HepG2 (cell line): ENCODE measurements around the gene CCDC88B. TPM values are rescaled to one million over a fixed set of nuclear protein-coding genes. Genes with fewer than 3 reads are reported as not detected.

ENCODE experiments used
- IKZF1 ChIP-seq: fragments of 450-650 bp; IDR thresholded peaks from 2 replicates; pipeline ENCODE4 v1.7.1; 2016
- RXRB ChIP-seq: IDR thresholded peaks from 2 replicates; pipeline ENCODE4 v1.6.1; 2016; ENCODE audit warnings: borderline replicate concordance, missing genetic modification reagents, missing compliant biosample characterization
- ZKSCAN8 ChIP-seq: IDR thresholded peaks from 2 replicates; pipeline ENCODE4 v1.6.1; 2016; ENCODE audit warnings: borderline replicate concordance, missing genetic modification reagents, missing compliant biosample characterization
- ZSCAN21 ChIP-seq: sonication (generic); formaldehyde crosslinking; IDR thresholded peaks from 2 replicates; pipeline ENCODE4 v1.8.0; 2022; ENCODE audit warnings: mild to moderate bottlenecking, missing genetic modification reagents, moderate library complexity, borderline replicate concordance
- polyA plus RNA-seq, 8 experiments: library from polyadenylated mRNA; depleted of rRNA in 3 of 8; stranded (reverse) in 7 of 8; unstranded in 1 of 8; fragments of >200 nt; fragmentation: Illumina TruSeq in 4 of 8; extraction: Trizol in 4 of 8; gene quantifications; 2 replicates each; pipeline versions ENCODE4 v1.2.1 to v1.2.3, GENCODE V29; 2011 to 2016; ENCODE audit warnings: low read depth in 4 of 8, missing spikeins in 1 of 8, mixed read lengths in 1 of 8; ENCODE audit not compliant: insufficient read depth in 1 of 8
- total RNA-seq, 5 experiments: library from RNA; depleted of rRNA; stranded (reverse); fragments of >200 nt; fragmentation: Illumina TruSeq; extraction: Trizol; gene quantifications; 2 replicates each; pipeline ENCODE4 v1.2.3, GENCODE V29; 2016; ENCODE audit warnings: low read depth in 1 of 5
- TF ChIP-seq, protein P1 (sequence below): sonication (generic); formaldehyde crosslinking; IDR thresholded peaks from 2 replicates; pipeline ENCODE4 v1.5.0; 2020; ENCODE audit warnings: missing genetic modification reagents
- TF ChIP-seq, protein P2 (sequence below): sonication (generic); formaldehyde crosslinking; IDR thresholded peaks from 2 replicates; pipeline ENCODE4 v1.4.0; 2020; ENCODE audit warnings: missing genetic modification reagents
- TF ChIP-seq, protein P3 (sequence below): sonication (generic); formaldehyde crosslinking; IDR thresholded peaks from 2 replicates; pipeline ENCODE4 v1.4.0; 2020; ENCODE audit warnings: mild to moderate bottlenecking, missing genetic modification reagents
- TF ChIP-seq, protein P4 (sequence below): sonication (generic); formaldehyde crosslinking; IDR thresholded peaks from 2 replicates; pipeline ENCODE4 v1.4.0; 2020; ENCODE audit warnings: missing genetic modification reagents
- TF ChIP-seq, protein P5 (sequence below): sonication (generic); formaldehyde crosslinking; IDR thresholded peaks from 2 replicates; pipeline ENCODE4 v1.9.0; 2022; ENCODE audit warnings: low read depth, missing genetic modification reagents

The CCDC88B gene
- total and polyA plus RNA-seq, 2 of the 13 experiments (the other 11 are each of a cell fraction or from before 2014, with no cell fraction given), result 3.6 to 4.8 TPM

DNA sequence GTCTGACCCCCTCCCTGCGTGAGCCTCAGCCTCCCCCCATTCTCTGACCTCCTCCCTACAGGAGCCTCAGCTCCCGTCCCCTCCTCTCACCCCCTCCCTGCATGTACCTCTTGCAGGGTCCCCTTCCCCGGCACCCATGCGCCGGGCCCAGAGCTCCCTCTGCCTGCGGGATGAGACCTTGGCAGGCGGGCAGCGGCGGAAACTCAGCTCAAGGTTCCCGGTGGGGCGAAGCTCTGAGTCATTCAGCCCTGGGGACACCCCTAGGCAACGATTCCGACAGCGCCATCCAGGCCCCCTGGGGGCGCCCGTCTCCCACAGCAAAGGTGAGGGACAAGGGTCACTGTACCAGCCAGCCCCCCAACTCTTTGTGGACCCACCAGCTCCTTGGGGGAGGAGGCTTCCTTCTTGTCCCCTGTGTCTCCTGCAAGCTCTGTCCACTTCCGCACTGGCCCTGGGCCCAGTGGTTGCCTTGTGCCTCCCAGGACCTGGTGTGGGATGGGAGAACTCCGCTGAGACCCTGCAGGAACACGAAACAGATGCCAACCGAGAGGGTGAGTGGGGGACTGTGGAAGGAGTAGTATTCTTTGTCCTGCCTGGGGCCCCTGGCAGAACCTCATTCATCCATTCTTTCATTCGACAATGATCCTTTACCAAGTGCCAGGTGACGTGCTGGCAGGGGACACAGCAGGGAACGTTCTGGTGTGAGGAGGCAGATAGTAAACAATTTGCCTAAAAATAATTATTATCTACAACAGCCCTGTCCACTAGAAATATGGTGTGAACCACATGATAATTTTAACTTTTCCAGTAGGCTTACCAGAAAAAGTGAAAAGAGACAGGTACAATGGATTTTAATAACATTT lies 15.3 kb downstream of the CCDC88B start (continued):
- TF ChIP-seq IKZF1 (no peak), ZSCAN21 (CRISPR knock-in tag) (no peak; the same call in 1 of the 2 replicates), ZKSCAN8 (CRISPR knock-in tag) (no peak; the same call in 1 of the 2 replicates), RXRB (CRISPR knock-in tag) (peak; percentile 85)
- TF ChIP-seq, protein P1, sequence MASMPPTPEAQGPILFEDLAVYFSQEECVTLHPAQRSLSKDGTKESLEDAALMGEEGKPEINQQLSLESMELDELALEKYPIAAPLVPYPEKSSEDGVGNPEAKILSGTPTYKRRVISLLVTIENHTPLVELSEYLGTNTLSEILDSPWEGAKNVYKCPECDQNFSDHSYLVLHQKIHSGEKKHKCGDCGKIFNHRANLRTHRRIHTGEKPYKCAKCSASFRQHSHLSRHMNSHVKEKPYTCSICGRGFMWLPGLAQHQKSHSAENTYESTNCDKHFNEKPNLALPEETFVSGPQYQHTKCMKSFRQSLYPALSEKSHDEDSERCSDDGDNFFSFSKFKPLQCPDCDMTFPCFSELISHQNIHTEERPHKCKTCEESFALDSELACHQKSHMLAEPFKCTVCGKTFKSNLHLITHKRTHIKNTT (CRISPR knock-in tag), result no peak
- TF ChIP-seq, protein P2, sequence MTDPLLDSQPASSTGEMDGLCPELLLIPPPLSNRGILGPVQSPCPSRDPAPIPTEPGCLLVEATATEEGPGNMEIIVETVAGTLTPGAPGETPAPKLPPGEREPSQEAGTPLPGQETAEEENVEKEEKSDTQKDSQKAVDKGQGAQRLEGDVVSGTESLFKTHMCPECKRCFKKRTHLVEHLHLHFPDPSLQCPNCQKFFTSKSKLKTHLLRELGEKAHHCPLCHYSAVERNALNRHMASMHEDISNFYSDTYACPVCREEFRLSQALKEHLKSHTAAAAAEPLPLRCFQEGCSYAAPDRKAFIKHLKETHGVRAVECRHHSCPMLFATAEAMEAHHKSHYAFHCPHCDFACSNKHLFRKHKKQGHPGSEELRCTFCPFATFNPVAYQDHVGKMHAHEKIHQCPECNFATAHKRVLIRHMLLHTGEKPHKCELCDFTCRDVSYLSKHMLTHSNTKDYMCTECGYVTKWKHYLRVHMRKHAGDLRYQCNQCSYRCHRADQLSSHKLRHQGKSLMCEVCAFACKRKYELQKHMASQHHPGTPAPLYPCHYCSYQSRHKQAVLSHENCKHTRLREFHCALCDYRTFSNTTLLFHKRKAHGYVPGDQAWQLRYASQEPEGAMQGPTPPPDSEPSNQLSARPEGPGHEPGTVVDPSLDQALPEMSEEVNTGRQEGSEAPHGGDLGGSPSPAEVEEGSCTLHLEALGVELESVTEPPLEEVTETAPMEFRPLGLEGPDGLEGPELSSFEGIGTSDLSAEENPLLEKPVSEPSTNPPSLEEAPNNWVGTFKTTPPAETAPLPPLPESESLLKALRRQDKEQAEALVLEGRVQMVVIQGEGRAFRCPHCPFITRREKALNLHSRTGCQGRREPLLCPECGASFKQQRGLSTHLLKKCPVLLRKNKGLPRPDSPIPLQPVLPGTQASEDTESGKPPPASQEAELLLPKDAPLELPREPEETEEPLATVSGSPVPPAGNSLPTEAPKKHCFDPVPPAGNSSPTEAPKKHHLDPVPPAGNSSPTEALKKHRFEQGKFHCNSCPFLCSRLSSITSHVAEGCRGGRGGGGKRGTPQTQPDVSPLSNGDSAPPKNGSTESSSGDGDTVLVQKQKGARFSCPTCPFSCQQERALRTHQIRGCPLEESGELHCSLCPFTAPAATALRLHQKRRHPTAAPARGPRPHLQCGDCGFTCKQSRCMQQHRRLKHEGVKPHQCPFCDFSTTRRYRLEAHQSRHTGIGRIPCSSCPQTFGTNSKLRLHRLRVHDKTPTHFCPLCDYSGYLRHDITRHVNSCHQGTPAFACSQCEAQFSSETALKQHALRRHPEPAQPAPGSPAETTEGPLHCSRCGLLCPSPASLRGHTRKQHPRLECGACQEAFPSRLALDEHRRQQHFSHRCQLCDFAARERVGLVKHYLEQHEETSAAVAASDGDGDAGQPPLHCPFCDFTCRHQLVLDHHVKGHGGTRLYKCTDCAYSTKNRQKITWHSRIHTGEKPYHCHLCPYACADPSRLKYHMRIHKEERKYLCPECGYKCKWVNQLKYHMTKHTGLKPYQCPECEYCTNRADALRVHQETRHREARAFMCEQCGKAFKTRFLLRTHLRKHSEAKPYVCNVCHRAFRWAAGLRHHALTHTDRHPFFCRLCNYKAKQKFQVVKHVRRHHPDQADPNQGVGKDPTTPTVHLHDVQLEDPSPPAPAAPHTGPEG (CRISPR knock-in tag), result no peak
- TF ChIP-seq, protein P3, sequence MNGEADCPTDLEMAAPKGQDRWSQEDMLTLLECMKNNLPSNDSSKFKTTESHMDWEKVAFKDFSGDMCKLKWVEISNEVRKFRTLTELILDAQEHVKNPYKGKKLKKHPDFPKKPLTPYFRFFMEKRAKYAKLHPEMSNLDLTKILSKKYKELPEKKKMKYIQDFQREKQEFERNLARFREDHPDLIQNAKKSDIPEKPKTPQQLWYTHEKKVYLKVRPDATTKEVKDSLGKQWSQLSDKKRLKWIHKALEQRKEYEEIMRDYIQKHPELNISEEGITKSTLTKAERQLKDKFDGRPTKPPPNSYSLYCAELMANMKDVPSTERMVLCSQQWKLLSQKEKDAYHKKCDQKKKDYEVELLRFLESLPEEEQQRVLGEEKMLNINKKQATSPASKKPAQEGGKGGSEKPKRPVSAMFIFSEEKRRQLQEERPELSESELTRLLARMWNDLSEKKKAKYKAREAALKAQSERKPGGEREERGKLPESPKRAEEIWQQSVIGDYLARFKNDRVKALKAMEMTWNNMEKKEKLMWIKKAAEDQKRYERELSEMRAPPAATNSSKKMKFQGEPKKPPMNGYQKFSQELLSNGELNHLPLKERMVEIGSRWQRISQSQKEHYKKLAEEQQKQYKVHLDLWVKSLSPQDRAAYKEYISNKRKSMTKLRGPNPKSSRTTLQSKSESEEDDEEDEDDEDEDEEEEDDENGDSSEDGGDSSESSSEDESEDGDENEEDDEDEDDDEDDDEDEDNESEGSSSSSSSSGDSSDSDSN, result peak; percentile 56; the same call in 1 of the 2 replicates
- TF ChIP-seq, protein P4, sequence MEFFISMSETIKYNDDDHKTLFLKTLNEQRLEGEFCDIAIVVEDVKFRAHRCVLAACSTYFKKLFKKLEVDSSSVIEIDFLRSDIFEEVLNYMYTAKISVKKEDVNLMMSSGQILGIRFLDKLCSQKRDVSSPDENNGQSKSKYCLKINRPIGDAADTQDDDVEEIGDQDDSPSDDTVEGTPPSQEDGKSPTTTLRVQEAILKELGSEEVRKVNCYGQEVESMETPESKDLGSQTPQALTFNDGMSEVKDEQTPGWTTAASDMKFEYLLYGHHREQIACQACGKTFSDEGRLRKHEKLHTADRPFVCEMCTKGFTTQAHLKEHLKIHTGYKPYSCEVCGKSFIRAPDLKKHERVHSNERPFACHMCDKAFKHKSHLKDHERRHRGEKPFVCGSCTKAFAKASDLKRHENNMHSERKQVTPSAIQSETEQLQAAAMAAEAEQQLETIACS (CRISPR knock-in tag), result no peak
- TF ChIP-seq, protein P5, sequence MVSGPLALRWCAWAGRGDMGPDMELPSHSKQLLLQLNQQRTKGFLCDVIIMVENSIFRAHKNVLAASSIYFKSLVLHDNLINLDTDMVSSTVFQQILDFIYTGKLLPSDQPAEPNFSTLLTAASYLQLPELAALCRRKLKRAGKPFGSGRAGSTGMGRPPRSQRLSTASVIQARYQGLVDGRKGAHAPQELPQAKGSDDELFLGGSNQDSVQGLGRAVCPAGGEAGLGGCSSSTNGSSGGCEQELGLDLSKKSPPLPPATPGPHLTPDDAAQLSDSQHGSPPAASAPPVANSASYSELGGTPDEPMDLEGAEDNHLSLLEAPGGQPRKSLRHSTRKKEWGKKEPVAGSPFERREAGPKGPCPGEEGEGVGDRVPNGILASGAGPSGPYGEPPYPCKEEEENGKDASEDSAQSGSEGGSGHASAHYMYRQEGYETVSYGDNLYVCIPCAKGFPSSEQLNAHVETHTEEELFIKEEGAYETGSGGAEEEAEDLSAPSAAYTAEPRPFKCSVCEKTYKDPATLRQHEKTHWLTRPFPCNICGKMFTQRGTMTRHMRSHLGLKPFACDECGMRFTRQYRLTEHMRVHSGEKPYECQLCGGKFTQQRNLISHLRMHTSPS (CRISPR knock-in tag), result peak; percentile 62; the same call in 1 of the 2 replicates
